Subcutaneous preadipocyte (primary cell): ENCODE measurements around the gene ARRDC4. TPM values are rescaled to one million over a fixed set of nuclear protein-coding genes. Genes with fewer than 3 reads are reported as not detected.

Source experiments
- total RNA-seq: library from RNA; depleted of rRNA; stranded (reverse); fragments of >200 nt; gene quantifications from 2 replicates; pipeline ENCODE4 v1.2.3, GENCODE V29; 2012

ARRDC4 gene, protein sequence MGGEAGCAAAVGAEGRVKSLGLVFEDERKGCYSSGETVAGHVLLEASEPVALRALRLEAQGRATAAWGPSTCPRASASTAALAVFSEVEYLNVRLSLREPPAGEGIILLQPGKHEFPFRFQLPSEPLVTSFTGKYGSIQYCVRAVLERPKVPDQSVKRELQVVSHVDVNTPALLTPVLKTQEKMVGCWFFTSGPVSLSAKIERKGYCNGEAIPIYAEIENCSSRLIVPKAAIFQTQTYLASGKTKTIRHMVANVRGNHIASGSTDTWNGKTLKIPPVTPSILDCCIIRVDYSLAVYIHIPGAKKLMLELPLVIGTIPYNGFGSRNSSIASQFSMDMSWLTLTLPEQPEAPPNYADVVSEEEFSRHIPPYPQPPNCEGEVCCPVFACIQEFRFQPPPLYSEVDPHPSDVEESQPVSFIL
- total RNA-seq = 7.2 and 19.1 TPM in 2 replicates

GRCh38 chr15:97960364-97961066, at the start of gene ARRDC4:
TSS of gene ARRDC4 (plus strand) at chr15:97960703. CDS start at chr15:97960862, 159 bp downstream.

